Transverse colon (tissue), 4 donors: Measurements from ENCODE around the gene MAP6.
"Not testable (repeated sequence)": the region's sequence is repeated elsewhere in the genome, so short reads cannot be mapped to it uniquely, and the experiment has no call there.

Source experiments
- EP300 ChIP-seq: sonication (generic); formaldehyde crosslinking; IDR thresholded peaks from one replicate; pipeline ENCODE4 v1.6.1; 2017; ENCODE audit warnings: antibody characterized with exemption, low read depth
- POLR2AphosphoS5 ChIP-seq, 3 donors: sonication (generic); formaldehyde crosslinking; IDR thresholded peaks; one replicate each; pipeline ENCODE4 v1.6.1; 2016; ENCODE audit warnings: antibody characterized with exemption in 3 of 3
- TF ChIP-seq, protein P1 (sequence below), 5 experiments: fragments of 200-600 bp in 3 of 5; fragments of 450-650 bp in 2 of 5; sonication (generic) in 3 of 5; IDR thresholded peaks; 1 replicate in 2 of 5; 2 replicates in 3 of 5; pipeline ENCODE4 v1.5.1; 2016 to 2017; ENCODE audit warnings: antibody characterized with exemption in 5 of 5, inconsistent platforms in 3 of 5, mild to moderate bottlenecking in 2 of 5, moderate library complexity in 1 of 5

DNA sequence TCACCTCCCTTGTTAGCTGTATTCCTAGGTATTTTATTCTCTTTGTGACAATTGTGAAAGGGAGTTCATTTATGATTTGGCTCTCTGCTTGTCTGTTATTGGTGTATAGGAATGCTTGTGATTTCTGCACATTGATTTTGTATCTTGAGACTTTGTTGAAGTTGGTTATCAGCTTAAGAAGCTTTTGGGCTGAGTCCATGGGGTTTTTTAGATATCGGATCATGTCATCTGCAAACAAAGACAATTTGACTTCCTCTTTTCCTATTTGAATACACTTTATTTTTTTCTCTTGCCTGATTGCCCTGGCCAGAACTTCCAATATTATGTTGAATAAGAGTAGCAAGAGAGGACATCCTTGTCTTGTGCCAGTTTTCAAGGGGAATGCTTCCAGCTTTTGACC is 15.0 kb upstream of the MAP6 start:
- TF ChIP-seq POLR2AphosphoS5 (IDR thresholded peaks at IDR 0.05); EP300: not testable (repeated sequence)
- TF ChIP-seq, protein P1, sequence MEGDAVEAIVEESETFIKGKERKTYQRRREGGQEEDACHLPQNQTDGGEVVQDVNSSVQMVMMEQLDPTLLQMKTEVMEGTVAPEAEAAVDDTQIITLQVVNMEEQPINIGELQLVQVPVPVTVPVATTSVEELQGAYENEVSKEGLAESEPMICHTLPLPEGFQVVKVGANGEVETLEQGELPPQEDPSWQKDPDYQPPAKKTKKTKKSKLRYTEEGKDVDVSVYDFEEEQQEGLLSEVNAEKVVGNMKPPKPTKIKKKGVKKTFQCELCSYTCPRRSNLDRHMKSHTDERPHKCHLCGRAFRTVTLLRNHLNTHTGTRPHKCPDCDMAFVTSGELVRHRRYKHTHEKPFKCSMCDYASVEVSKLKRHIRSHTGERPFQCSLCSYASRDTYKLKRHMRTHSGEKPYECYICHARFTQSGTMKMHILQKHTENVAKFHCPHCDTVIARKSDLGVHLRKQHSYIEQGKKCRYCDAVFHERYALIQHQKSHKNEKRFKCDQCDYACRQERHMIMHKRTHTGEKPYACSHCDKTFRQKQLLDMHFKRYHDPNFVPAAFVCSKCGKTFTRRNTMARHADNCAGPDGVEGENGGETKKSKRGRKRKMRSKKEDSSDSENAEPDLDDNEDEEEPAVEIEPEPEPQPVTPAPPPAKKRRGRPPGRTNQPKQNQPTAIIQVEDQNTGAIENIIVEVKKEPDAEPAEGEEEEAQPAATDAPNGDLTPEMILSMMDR (IDR thresholded peaks at IDR 0.05) = not testable (repeated sequence)
